ACHN (cell line): ENCODE data around the gene TSPAN32.
"Not testable (repeated sequence)": the region's sequence is repeated elsewhere in the genome, so short reads cannot be mapped to it uniquely, and the experiment has no call there.

Source experiments
- DNase-seq: peaks from one replicate; pipeline ENCODE4 v3.0.0-alpha.2; 2015
- in situ Hi-C: cut with HindIII; loops from 2 replicates; pipeline ENCODE4 v1.10.0; 2017; ENCODE audit warnings: low sequenced_read_pairs, low pct_ligation_motif_present, low pct_unique_long_range_greater_than_20kb

Gene TSPAN32

DNA sequence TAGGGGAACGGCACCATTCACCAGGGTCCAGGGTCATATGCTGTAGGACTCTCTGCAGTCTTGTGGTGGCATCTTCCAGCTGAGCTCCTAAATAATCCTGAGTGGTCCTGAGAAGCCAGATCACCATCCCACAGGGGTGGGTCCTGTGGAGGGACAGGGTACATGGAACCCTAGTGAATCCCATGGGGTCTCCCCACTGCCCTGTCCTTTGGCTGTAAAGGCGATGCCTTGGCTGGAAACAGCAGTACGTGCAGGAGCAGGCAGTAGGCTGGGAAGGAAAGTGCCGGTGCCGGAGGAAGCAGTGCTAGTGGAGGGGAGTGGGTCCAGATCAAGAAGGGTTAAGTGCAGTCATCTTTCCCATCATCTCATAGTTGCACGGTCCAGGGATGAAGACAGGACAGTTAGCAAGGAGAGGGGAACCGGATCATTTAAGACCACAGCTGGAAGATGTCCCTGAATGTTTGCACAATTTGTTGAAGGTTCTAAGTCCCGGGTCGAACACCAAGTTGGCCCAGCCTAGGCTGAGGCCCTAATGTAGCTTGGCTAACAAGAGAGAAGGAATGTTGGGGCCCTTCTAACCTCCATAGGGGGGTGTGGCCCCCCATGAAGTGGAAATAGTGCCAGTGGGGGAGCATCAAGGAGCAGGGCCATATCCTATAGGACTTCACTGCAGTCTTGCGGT, 18.1 kb downstream of the TSPAN32 start:
- in situ Hi-C loops, result no loop called here
- DNase-seq, result no peak

DNA sequence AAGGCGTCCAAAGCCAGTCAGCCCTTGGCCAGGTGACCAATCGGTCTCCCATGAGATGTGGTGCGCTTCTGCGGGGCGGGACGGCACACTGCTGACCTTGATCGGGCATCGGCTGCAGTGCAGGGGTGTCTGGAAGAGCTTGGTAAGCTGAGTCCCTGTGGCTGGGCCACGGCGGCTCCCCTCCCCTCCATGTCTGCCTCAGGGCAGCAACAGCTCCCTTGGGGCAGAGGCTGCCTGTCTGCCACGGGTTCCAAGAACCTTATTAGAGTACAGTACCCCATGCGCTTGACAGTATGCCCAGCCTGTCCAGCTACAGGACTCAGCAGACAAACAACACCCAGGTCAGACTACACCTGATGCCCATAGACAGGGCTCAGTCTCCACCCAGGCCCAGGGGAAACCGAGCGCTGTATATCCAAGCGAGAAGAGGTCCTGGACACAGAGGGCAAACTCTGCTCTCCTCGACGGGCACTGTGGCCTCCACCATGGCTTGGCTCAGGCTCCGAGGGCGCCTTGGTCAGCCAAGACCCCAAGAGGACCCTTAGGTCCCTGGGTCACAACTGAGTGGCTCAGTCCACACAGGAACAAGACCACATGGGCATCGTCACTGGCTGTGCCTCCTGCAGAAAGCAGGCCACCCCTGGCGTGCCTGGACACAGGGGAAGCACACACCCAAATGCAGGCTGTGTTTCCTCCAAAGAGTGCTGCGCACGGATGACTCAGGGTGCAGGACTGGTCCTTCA, 18.9 kb downstream of the TSPAN32 start:
- DNase-seq, result no peak
- in situ Hi-C loops, result no loop called here

DNA sequence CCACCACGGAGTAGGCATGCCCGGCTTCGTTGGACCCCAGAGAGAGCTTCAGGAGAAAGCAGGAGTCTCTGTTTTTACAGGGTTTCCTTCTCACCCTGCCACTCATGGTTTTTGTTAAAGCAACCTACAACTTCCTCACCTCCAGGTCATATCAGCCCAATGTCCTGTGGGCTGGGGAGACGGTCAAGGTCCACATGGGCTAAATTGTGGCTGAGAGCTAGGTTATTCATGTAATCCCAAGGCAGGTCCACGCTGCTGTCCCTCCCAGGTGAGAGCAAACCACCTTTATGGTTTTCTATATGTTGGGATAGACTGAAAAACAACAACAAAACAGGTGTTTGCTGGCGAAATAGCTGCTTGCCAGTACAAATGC, 19.5 kb downstream of the TSPAN32 start:
- in situ Hi-C loops, result no loop called here
- no peak for DNase-seq

DNA sequence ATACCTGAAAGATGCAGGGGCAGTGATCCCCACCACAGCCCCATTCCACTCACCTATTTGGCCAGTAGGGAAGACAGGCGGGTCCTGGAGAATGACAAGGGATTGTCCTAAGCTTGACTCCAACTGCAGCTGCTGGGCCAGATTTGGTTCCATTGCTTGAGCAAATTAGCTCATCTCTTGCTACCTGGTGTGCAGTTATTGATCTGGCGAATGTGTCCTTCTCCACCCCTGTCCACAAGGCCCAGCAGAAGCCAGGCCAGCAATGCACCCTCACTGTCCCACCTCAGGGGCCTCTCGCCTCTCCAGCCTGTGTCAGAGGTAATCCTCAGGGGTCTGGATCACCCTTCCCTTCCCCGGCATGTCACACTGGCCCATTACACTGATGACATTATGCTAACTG, 23.3 kb downstream of the TSPAN32 start:
- in situ Hi-C loops, result no loop called here
- DNase-seq, result no peak

DNA sequence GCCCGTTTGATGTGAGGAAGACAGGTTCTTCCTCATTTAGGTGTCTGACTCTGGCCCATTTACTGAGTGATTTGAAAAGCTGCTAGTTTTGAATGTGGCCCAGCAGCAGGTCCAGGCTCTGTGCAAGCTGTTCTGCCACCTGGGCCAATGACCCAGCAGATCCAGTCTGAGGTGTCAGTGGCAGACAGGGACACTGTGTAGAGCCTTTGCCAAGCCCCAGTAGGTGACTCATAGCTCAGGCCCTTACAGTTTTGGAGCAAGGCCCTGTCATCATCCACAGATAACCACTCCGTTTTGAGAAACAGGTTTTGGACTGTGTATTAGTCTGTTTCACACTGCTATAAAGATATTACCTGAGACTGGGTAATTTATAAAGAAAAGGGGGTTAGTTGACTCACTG, 23.9 kb downstream of the TSPAN32 start:
- in situ Hi-C loops, result no loop called here
- DNase-seq, result no peak

DNA sequence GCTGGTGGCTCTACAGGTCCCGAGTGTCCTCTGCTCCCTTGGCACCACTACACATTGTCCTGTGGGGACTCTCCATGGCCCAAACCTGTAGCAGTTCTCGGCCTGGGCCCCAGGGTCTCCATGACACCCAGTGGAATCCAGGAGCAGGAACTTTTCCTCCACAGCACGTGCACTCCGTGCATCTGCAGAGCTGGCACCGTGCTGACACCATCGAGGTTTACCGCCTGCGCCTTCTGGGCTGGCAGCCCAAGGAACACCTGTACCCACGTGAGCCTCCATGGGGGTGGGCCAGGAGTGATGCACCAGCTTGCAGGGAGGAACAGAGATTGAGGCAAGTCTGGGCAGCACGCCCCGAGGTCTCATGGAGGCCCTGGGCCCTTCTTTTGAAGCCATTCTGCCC, 25.2 kb downstream of the TSPAN32 start:
- in situ Hi-C loops, result no loop called here
- DNase-seq, result no peak

DNA sequence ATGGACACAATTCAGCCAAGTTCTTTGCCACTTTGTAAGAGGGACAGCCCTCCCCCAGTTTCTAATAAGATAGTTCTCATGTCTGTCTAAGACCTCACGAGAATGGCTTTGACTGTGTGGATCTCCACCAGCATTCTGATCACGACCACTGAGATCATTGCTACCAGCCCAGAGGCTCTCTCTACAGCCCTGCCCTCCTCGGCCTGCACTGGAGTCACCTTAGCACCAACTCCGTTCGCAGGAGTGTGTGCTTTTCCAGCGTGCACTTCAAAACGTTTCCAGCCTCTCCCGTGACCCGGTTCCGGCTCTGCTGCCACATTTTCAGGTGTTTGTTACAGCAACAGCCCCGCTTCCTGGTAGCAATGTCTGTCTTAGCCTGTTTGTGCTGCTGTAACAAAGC, 26.2 kb downstream of the TSPAN32 start:
- in situ Hi-C loops, result no loop called here

DNA sequence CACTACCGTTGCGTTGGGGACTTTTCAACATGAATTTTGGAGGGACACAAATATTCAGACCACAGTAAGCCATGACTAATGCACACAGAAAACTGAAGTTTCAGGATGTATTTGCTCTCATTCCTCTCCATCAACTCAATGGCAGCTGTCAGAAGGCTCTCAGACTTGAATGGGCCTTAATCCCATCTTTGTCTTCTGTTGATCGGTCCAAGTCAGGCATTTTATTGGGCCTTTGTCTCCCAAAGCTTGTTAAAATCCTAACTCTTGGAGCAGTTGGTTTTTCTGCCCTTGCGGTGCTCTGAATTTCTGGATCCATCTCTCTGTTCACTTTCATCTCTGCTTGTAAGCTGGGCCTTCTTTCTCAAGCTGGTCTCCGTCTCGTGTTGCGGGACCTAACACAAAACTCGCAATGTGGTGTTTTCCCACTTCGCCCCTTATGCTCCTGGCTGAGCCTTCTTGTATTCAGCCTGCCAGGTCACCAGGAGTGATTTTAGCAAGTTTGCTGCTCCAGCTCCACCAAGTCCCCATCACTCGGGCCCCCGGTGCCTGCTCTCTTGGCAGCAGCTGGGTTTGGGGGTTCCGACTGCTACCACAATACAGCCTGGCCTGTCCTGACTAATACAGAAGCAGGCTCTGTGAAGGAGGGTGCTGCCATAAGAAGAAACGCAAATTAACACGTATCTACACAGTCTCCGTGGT, 27.0 kb downstream of the TSPAN32 start:
- no peak for DNase-seq
- in situ Hi-C loops, result no loop called here

More for the DNA sequence above, 26.2 kb downstream of the TSPAN32 start:
- DNase-seq, result no peak

DNA sequence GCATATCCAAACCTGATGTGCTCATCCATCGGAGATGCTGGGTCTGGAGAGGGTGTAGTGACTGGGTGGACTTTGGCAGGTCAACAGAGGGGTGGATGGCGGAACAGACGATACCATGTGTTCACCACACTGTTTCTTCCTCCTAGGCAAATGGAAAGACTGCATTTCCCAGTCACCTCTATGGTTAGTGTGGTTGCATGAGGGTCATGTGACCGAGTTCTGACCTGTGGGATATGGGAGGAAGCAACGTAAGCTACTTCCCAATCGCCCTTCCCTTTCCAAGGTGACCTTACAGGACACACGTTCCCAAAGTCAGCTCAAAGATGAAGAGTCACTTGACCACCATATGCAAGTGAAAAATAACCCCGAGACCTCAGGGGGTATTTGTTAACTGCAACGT, 27.7 kb downstream of the TSPAN32 start:
- in situ Hi-C loops, result no loop called here
- no peak for DNase-seq

DNA sequence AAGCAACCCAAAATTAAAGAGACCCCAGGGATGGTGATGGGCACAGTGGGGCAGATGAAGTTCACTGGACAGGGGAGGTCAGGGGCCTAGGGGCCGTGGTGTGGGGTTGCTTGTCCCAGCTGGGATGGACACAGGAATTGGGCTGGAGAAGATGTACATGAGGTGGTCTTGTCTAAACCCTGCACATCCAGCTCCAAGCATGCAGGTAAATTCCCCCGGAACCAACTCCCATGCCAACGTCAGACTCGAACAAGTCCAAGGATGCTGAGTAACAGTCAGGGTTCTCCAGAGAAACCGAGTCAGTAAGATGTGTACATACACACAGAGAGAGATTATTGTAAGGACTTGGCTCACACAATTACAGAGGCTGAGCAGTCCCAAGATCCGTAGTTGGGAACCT, 28.9 kb downstream of the TSPAN32 start:
- in situ Hi-C loops, result no loop called here
- DNase-seq, result no peak

DNA sequence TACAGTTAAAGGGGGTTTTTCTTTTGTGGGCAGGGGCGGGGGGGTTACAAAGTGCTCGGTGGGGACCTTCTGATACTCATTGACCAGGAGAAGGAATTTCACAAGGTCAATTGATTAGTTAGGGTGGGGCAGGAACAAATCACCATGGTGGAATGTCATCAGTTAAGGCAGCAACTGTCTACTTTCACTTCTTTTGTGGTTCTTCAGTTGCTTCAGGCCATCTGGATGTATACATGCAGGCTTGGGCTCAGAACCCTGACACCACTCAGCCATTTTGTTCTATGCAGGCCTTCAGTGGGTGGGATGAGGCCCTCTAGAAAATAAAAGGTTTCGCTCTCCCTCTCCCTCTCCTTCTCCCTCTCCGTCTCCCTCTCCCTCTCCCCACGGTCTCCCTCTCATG, 29.6 kb downstream of the TSPAN32 start:
- no peak for DNase-seq
- in situ Hi-C loops, result no loop called here

DNA sequence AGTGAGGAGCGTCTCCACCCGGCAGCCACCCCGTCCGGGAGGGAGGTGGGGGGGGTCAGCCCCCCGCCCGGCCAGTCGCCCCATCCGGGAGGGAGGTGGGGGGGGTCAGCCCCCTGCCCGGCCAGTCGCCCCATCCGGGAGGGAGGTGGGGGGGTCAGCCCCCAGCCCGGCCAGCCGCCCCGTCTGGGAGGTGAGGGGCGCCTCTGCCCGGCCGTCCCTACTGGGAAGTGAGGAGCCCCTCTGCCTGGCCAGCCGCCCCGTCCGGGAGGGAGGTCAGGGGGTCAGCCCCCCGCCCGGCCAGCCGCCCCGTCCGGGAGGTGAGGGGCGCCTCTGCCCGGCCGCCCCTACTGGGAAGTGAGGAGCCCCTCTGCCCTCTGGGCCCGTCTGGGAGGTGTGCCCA, 30.8 kb downstream of the TSPAN32 start:
- in situ Hi-C loops, DNase-seq: not testable (repeated sequence)

DNA sequence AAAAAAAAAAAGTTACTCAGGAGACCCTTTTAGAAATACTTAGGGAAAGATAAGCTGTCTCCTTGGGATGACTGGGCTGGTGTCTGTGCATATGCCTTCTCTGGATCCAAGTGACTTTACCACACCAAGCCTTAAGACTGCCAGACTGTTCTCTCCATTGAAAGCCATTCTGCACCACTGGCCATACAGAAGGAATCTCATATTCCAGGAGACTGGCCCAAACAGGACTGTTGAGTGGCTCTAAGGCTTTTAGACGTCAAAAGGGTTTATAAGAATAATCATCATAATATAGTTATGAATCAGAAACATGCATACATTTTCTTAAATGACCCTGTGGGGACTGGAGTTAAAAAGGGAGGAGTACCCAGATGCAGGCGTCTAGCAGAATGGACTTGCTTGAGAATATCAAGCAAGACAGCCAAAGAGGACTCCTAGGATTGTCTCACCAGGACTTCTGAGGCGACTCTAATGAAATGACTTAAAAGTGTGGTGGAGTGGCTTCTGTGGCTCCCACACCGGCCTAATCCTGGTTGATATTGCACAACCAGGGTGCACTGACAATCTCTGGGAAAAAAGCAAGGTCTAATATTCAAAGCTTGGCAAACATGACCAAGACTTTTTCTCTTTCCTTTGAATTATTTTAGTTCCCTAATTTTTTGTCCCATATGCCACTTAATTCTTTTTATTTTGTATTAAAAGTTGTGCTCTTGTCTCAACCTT, 31.8 kb downstream of the TSPAN32 start:
- in situ Hi-C loops, DNase-seq: not testable (repeated sequence)

DNA sequence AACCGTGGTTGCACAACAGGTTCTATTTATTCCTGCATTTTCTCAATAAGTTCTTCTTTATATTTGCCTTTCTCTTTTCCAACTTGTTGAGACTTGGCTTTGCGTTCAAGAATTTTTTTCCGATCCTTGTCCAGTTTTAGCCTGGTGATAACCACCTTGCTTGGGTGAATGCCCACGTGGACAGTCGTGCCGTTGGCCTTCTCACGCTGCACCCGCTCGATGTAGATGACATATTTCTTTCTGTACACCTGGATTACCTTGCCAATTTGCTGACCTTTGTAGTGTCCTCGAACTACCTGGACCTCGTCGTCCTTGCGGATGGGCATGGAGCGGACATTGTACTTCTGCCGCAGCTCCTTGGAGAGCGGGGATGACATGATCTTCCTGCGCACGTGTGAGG, 33.5 kb downstream of the TSPAN32 start:
- in situ Hi-C loops, DNase-seq: not testable (repeated sequence)

DNA sequence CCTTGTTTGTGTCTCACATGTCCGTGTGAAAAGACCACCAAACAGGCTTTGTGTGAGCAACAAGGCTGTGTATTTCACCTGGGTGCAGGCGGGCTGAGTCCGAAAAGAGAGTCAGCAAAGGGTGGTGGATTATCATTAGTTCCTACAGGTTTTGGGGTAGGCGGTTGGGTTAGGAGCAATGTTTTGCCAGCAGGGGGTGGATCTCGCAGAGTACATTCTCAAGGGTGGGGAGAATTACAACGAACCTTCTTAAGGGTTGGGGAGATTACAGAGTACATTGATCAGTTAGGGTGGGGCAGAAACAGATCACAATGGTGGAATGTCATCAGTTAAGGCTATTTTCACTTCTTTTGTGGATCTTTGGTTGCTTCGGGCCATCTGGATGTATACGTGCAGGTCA, 36.9 kb downstream of the TSPAN32 start:
- DNase-seq, in situ Hi-C loops: not testable (repeated sequence)

DNA sequence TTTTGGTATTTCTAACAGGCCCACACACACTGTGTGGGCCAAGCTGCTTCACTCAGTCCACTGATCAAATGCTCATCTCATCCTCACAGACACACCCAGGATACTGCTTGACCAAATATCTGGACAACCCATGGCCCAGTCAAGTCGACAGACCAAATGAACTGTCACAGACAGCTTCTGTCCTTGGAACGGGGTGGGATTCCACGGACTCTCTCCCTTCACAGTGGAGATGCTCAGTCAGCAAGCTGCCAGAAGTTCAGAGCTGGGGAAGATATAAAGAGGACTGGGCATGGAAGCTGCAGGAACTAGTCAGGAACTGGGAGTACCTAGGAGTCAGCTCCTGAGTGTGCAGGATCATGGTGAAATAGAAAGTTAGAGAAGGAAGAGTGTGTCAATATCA, 40.7 kb downstream of the TSPAN32 start:
- in situ Hi-C loops, result no loop called here
- DNase-seq, result no peak

DNA sequence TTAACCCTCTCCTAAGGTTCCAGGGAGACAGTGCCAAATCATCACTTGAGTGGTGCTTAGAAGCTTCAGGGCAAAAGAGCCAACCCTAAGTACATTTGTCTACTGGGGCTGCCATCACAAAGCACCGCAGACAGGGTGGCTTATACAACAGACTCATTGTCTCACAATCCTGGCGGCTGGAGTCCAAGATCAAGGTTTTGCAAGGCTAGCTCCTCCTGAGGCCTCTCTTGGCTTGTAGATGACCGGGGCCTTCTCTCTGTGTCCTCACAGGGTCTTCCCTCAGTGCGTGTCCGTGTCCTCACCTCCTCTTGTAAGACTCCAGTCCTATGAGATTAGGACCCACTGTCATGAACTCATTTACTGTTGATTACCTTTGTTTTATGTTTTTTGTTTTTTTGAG, 41.2 kb downstream of the TSPAN32 start:
- in situ Hi-C loops, result no loop called here
- DNase-seq, result no peak

DNA sequence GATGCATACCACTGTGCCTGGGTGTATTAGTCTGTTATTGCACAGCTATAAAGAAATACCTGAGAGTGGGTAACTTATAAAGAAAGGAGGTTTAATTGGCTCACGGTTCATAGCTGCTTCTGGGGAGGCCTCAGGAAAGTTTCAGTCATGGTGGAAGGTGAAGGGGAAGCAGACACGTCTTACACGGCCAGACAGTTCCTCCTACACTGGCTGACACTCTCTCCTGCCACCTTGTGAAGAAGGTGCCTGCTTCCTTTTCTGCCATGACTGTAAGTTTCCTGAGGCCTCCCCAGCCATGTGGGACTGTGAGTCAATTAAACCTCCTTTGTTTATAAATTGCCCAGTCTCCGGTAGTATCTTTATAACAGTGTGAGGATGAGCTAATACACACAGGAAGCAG, 41.7 kb downstream of the TSPAN32 start:
- in situ Hi-C loops, result no loop called here
- no peak for DNase-seq

DNA sequence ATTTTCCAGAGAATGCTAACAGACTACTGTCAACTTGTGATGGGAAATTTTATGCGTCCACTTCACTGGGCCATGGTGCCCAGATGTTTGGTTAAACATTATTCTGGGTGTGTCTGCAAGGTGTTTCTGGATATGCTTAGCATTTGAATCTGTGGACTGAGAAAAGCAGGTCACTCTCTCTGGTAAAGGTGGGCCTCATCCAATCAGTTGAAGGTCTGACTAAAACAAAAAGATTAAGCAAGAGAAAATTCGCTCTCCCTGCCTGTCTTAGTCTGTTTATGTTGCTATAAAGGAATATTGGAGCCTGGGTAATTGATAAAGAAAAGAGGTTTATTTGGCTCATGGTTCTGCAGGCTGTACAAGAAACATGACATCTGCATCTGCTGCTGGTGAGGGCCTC, 43.2 kb downstream of the TSPAN32 start:
- no peak for DNase-seq
- in situ Hi-C loops, result no loop called here
